Caki2 (cell line): ENCODE data around the gene CDKN2B. TPM values are rescaled to one million over a fixed set of nuclear protein-coding genes. Genes with fewer than 3 reads are reported as not detected.
"Not testable (repeated sequence)": the region's sequence is repeated elsewhere in the genome, so short reads cannot be mapped to it uniquely, and the experiment has no call there.

Experiments used
- DNase-seq: peaks from one replicate; pipeline ENCODE4 v3.0.0-alpha.2; 2015; ENCODE audit warnings: low read depth
- in situ Hi-C: cut with HindIII; loops from 2 replicates; pipeline ENCODE4 v1.10.0; 2016; ENCODE audit warnings: low sequenced_read_pairs, low pct_unique_long_range_greater_than_20kb, mixed read lengths
- total RNA-seq: library from RNA; depleted of rRNA; stranded (reverse); fragments of >200 nt; shearing (Covaris generic); gene quantifications from 2 replicates; pipeline ENCODE4 v1.2.3, GENCODE V29; 2014; ENCODE audit warnings: low replicate concordance

The CDKN2B gene
- total RNA-seq, 1 experiment from 2014 or later, result not detected

GRCh38 chr9:21982391-21982790, 26.7 kb downstream of the CDKN2B start:
- no peak for DNase-seq
- in situ Hi-C loops, result no loop called here

- DNase-seq, result no peak
- in situ Hi-C loops, result no loop called here
Observed at GRCh38 chr9:21976334-21976875, 32.7 kb downstream of the CDKN2B start.

- in situ Hi-C loops, result no loop called here
- no peak for DNase-seq
Observed at GRCh38 chr9:21974722-21975409, 34.2 kb downstream of the CDKN2B start.

- in situ Hi-C loops, result no loop called here
- no peak for DNase-seq
Observed at GRCh38 chr9:21974343-21974721, 34.8 kb downstream of the CDKN2B start.

GRCh38 chr9:21972361-21972760, 36.7 kb downstream of the CDKN2B start:
- in situ Hi-C loops, result no loop called here
- no peak for DNase-seq

- in situ Hi-C loops, result no loop called here
- no peak for DNase-seq
Observed at GRCh38 chr9:21970800-21971640, 38.1 kb downstream of the CDKN2B start.

- no peak for DNase-seq
- in situ Hi-C loops, result no loop called here
Observed at GRCh38 chr9:21969951-21970799, 38.9 kb downstream of the CDKN2B start.

- DNase-seq, result no peak
- in situ Hi-C loops, result no loop called here
Observed at GRCh38 chr9:21969011-21969940, 39.8 kb downstream of the CDKN2B start.

- no peak for DNase-seq
- in situ Hi-C loops, result no loop called here
Observed at GRCh38 chr9:21968331-21969010, 40.6 kb downstream of the CDKN2B start.

- in situ Hi-C loops, result no loop called here
- DNase-seq, result no peak
Observed at GRCh38 chr9:21967702-21968101, 41.4 kb downstream of the CDKN2B start.

GRCh38 chr9:21967169-21967568, 41.9 kb downstream of the CDKN2B start:
- in situ Hi-C loops, result no loop called here
- no peak for DNase-seq

- in situ Hi-C loops, result no loop called here
Observed at GRCh38 chr9:21966140-21966851, 42.8 kb downstream of the CDKN2B start.

GRCh38 chr9:21965401-21965951, 43.6 kb downstream of the CDKN2B start:
- DNase-seq, result no peak
- in situ Hi-C loops, result no loop called here

More at GRCh38 chr9:21966140-21966851, 42.8 kb downstream of the CDKN2B start:
- no peak for DNase-seq

- in situ Hi-C loops, result no loop called here
- DNase-seq, result no peak
Observed at GRCh38 chr9:21964925-21965385, 44.1 kb downstream of the CDKN2B start.

GRCh38 chr9:21961569-21961968, 47.5 kb downstream of the CDKN2B start:
- in situ Hi-C loops, result no loop called here
- DNase-seq, result no peak

GRCh38 chr9:21959268-21959667, 49.8 kb downstream of the CDKN2B start:
- DNase-seq, in situ Hi-C loops: not testable (repeated sequence)
